Measurements from ENCODE around the gene ELFN1.

Gene ELFN1

DNA sequence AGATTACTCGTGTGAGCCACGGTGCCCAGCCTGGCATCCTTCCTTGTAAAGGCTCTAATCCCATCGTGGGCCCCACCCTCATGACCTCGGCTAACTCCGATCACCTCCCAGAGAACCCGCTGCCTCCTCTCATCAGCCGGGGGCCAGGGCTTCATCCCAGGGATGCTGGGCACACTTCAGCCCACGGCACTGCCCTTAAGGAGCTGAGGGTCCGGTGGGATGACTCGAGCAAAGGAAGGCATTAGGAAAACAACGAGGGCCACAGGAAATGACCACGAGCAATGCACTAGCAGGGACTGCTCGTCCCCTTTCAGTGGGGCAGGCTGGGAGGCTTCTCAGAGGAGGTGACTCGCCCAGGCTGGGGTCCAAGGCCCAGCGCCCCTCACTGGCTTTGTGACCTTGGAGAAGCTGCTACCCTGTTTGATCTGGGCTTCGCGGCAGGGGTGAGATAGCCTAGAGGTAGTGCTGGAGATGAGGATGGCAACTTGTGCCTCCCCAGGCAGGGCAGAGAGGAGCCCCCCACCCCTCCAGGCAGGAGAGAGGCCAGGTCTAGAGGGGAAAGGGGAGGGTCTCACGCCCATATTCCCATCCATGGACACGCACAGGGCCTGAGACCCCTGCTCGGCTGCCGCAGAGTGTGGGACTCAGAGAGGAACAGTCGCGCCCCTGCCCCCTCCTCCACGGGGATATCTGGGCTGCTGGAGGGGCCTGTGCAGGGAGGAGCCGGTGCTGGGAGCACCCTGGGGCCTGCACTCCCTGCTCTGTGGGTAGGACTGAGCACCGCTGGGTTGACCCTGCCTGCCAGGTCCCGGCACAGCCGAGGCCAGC lies 26.8 kb downstream of the ELFN1 start:
- DNase-seq, result no peak

DNA sequence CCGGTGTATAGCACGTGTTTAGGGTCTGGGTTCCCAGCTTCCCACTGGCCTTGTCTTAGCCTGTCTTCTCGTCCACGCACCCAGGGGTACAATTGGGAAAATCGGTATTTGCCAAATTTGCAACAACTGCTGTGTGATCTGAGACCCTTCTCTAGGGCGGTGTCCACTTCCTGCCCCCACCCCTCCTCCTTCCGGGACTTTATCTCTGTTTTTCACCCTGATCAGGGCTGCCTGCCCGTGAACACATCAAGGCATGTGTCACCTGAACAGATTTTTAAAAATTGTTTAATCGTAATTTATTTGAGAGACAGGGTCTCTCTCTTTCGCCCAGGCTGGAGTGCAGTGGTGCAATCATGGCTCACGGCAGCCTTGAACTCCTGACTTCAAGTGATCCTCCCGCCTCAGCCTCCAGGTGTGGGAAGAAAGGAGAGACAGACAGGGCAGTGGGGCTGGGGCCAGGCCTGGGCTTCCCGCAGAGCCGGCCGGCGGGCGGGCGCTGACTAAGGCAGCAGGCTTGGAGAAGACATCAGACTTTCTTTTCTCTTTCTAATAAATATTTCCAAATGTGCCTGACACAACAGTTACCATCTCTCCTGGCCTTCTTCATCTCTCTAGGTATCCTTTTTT lies 27.5 kb downstream of the ELFN1 start:
- DNase-seq, result no peak

GRCh38 chr7:1698201-1698600 lies 28.1 kb downstream of the ELFN1 start:
- DNase-seq, result no peak

DNA sequence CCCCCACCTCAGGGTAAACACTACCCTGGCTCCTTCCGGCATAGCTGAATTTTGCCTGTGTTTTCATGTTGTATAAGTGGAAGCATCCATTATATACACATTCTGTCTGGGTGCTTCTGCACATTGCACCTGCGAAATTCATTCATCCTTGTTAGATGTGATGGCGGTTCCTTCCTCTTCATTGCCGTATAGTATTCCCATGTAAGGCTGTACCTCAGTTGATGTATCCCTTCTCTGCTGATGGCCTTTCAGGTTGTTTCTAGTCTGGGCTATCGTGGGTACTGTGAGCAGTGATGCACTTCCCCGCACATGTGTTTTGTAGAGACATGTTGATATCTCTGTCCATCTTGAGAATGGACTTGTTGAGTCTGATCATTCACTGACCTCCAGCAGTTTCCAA lies 28.9 kb downstream of the ELFN1 start:
- DNase-seq, result no peak

DNA sequence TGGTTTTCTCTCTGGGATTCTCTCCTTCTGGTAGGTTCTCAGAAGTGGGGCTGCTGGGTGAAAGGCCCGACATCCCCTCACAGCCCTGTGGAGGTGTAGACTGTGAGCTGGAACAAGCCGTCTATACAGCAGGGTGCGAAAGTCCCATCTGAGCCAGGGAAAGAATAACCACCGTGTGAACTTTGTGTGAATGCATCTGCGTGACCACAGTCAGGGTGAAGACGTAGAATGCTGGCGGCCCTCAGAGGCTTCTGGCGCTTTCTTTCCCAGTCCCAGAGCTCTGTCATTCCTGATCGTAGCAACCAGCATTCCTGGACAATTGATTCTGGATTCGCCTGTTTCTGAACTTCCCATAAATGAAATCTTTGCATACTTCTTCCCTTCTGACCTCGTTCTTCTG lies 30.0 kb downstream of the ELFN1 start:
- no peak for DNase-seq

DNA sequence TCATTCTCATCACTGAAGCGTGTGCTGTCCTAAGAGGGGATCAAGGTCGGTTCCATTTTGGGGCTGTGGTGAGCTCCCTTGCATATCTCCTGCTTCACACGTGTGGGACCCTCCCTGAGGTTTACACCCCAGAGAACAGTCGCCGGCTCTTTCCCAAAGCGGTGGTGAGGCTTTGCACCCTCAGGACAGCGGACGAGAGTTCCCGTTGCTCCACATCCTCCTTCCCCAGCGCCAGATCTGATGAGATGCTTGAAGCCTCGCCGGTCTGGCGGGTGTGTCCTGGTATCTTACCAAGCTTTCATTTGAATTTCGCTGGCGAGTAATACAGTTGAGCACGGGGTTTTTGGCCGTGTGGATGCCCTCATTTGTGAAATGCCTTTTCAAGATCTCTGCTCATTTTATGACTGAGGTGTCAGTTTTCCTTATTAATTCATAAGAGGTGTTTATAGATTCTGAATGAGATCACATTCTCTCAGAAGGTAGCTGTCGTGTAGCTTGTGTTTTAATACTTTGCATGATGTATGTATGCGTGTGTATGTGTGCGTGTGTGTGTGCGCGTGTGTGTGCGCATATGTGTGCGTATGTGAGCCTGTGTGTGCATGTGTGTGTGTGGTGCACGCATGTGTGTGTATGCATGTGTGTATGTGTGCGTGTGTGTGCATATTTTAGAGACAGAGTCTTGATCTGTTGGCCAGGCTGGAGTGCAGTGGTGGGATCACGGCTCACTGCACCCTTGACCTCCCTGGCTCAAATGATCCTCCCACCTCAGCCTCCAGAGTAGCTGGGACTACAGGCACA lies 30.7 kb downstream of the ELFN1 start:
- DNase-seq, result no peak

- no peak for DNase-seq
Observed at GRCh38 chr7:1702652-1703051, 32.6 kb downstream of the ELFN1 start.

- no peak for DNase-seq
Observed at GRCh38 chr7:1703441-1703840, 33.4 kb downstream of the ELFN1 start.

- DNase-seq, result no peak
Observed at GRCh38 chr7:1703871-1704810, 34.1 kb downstream of the ELFN1 start.

GRCh38 chr7:1704811-1705738 lies 35.0 kb downstream of the ELFN1 start:
- no peak for DNase-seq

GRCh38 chr7:1705856-1706255 lies 35.8 kb downstream of the ELFN1 start:
- no peak for DNase-seq

GRCh38 chr7:1706381-1706720 lies 36.3 kb downstream of the ELFN1 start:
- no peak for DNase-seq

GRCh38 chr7:1706721-1707613 lies 36.9 kb downstream of the ELFN1 start:
- no peak for DNase-seq

DNA sequence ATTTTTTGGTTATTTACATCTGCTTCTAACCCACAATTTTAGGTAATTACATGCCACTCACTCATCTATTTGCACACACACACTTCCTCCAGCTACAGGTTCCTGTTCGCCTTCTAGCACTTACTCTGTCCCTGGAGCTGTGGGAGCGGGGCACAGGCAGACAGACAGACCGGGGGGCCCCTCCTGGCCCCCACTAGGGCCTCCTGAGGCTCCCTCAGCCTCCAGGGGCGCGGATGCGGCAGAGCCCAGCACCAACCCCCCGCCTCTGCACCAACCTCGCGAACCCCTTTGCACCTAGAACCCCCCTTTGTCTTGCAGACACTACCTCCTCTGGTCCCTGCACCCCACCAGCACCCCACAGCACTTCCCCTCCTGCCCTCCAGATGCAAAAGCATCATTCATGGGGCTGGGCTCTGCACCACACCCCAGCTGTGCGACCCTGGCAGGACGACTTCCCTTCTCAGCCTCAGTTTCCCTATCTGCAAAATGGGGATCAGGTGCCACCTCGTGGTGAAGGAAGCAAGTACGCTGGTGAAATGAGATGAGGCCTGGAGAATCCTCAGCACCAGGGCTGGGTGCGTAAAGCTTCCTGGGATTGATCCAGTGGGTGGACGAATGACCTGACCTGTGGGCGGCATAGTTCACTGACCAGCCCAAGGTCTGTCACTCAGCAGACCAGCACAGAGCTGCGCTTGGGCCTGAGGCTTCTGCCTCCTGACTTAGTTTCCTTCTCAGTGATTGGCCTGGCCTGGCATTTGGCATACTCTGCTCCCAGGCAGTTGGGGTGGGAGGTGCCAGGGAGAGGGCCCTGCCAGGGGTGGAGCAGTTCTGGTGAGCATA lies 37.9 kb downstream of the ELFN1 start:
- DNase-seq, result no peak

GRCh38 chr7:1708596-1709251 lies 38.6 kb downstream of the ELFN1 start:
- no peak for DNase-seq

- no peak for DNase-seq
Observed at GRCh38 chr7:1709281-1709680, 39.2 kb downstream of the ELFN1 start.

GRCh38 chr7:1709900-1710299 lies 39.8 kb downstream of the ELFN1 start:
- no peak for DNase-seq

- no peak for DNase-seq
Observed at GRCh38 chr7:1710936-1711335, 40.9 kb downstream of the ELFN1 start.

GRCh38 chr7:1712907-1713501 lies 42.9 kb downstream of the ELFN1 start:
- DNase-seq, result no peak
